Ectodermal cell (in vitro differentiated cells): ENCODE results near the gene PXMP4.

ENCODE experiments used
- H3K27ac ChIP-seq: 2 replicates; pipeline ENCODE4 v1.7.0; 2013; ENCODE audit warnings: mild to moderate bottlenecking, low read depth, low read length; ENCODE audit not compliant: insufficient read depth, poor library complexity, severe bottlenecking
- H3K27me3 ChIP-seq: 2 replicates; pipeline ENCODE4 v1.7.0; 2013; ENCODE audit warnings: mild to moderate bottlenecking, low read length; ENCODE audit not compliant: insufficient read depth, control insufficient read depth, poor library complexity, severe bottlenecking
- H3K36me3 ChIP-seq: one replicate; pipeline ENCODE4 v1.7.0; 2013; ENCODE audit warnings: low read length; ENCODE audit not compliant: control insufficient read depth, insufficient read depth
- H3K4me1 ChIP-seq: one replicate; pipeline ENCODE4 v1.7.0; 2013; ENCODE audit warnings: low read length; ENCODE audit not compliant: control insufficient read depth, insufficient read depth
- H3K4me3 ChIP-seq: 2 replicates; pipeline ENCODE4 v1.7.0; 2013; ENCODE audit warnings: low read depth, low read length, control low read depth; ENCODE audit not compliant: insufficient read depth
- H3K9me3 ChIP-seq: 2 replicates; pipeline ENCODE4 v1.7.0; 2013; ENCODE audit warnings: mild to moderate bottlenecking, low read length, moderate library complexity; ENCODE audit not compliant: control insufficient read depth
- WGBS, 2 experiments: methylation state at CpG; one replicate each; pipeline ENCODE4 v1.1.7; 2013; ENCODE audit warnings: missing lambda C conversion rate in 2 of 2; 5-methylcytosine and 5-hydroxymethylcytosine counted together

PXMP4 gene

DNA sequence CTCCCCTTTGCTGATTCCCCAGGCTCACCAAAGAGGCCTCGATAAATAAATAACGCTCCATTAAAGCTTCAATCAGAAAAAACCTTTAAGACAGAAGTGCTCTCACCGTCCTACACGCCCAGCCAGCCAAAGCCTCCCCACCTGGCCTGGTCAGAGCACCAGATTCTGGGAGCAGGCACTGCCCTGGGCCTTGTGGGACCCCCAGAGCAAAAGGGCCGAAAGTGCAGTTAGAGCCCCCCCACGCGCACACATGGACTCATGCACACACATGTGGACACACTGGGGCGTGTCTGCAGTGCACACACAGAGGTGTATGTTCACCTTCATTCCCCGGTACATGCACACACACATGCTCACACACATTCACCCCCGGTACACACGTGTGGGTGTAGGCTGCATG is 44.0 kb downstream of the PXMP4 start:
- Histone ChIP-seq H3K27ac (no peak overlapping the region), H3K4me1 (peaks cover 26% of the 10 kb centered on the region), H3K9me3 (no peaks in the 10 kb centered on the region), H3K27me3 (no peaks in the 10 kb centered on the region), H3K36me3 (peaks cover 16% of the 10 kb centered on the region), H3K4me3 (no peak overlapping the region)
- 95% methylated on average over 11 of the region's 11 CpGs for WGBS, 2 experiments

DNA sequence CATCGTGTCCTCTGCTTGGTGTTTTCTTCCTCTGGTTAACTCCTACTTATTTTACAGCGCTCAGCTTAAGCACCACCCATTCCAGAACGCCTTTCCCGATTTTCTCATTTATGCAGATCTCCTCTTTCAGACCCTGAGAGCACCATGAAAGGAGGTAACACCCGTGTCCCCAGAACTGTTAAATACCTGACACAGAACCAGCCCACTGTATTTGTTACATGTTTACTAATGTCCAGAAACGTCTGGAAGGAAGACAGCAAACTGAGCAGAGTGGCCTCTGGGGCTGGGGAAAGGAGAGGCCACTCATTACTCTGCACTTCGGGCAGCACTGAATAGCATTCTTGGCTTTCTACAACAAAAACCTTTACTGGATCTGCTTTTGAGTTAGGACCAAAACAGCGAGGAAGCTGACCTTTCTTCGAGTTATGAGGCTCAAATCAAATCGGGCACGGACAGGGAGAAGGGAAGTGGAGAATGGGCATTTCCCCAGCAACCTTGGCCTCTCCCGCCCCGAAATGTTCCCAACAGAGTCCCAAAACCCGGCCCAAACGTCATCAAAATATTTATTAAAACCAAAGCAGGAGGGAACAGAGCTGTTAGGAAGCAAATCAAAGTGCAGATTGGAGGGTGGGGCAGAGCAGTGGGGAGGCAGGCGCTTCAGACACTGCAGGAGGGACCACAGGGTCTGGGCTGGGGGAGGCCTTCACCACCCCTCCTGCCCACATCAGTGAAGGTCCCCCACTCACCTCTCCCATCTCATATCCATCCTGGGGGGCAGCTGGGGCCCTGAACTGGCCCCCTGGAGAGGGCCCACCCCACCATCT is 44.8 kb downstream of the PXMP4 start:
- Histone ChIP-seq H3K36me3 (peaks cover 13% of the 10 kb centered on the region), H3K27ac (no peak overlapping the region), H3K4me3 (no peak overlapping the region), H3K27me3 (no peaks in the 10 kb centered on the region), H3K4me1 (peaks cover 26% of the 10 kb centered on the region), H3K9me3 (no peaks in the 10 kb centered on the region)
- WGBS, 2 experiments, result 54 to 55% methylated on average over 16 of the region's 16 CpGs

DNA sequence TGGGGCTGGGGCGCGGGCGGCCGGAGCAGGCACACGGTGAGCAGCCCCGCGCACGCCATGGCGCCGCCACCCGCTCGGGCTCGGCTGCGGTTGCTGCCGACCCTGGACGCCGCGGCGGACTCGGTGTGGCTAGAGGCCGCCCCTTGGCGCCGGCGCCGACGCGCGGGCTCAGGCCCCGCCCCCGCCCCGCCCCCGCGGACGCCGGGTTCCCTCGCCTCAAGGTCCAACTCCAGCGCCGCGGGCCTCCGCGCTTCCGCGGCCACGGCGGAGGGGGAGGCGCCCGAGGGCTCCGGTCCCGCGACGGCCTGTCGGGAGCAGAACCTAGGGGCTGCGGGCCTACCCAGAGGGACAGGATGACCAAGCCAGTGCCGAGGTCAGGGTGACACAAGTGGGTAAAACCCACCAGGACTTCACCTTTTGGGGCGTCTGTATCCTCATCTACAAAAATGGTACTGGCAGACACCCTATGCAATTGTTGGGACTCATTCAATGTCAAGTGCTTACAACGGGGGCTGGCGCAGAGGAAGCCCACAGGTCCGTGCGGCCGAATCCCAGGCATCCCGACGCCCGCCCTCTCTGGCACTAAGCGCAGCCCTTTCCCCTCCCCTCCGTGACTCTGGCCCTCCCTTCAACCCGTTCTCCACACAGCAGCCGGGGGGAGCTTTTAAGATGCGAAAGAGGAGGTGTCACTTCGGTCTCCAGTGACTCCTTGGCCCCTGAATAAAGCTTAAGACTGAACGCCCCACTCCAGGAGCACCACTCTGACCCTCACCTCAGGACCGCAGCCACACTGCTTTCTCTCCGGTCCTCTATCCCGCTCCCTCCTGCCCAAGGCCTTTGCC is 45.6 kb downstream of the PXMP4 start, which contains the start of gene NECAB3:
NECAB3 (minus strand) TSS at position 135 of the 842 bp plus-strand sequence; CDS start at position 59, 76 bp downstream.
- WGBS, 2 experiments, result 2% methylated on average over 73 of the region's 73 CpGs
- peak within 1 kb of the TSS; percentile 63 for H3K4me3 ChIP-seq
- H3K36me3 ChIP-seq, result peaks cover 12% of the 10 kb centered on the region
- H3K4me1 ChIP-seq, result peaks cover 26% of the 10 kb centered on the region
- H3K27ac ChIP-seq, result no peak within 1 kb of the TSS
- H3K9me3 ChIP-seq, result no peaks in the 10 kb centered on the region
- no peaks in the 10 kb centered on the region for H3K27me3 ChIP-seq

DNA sequence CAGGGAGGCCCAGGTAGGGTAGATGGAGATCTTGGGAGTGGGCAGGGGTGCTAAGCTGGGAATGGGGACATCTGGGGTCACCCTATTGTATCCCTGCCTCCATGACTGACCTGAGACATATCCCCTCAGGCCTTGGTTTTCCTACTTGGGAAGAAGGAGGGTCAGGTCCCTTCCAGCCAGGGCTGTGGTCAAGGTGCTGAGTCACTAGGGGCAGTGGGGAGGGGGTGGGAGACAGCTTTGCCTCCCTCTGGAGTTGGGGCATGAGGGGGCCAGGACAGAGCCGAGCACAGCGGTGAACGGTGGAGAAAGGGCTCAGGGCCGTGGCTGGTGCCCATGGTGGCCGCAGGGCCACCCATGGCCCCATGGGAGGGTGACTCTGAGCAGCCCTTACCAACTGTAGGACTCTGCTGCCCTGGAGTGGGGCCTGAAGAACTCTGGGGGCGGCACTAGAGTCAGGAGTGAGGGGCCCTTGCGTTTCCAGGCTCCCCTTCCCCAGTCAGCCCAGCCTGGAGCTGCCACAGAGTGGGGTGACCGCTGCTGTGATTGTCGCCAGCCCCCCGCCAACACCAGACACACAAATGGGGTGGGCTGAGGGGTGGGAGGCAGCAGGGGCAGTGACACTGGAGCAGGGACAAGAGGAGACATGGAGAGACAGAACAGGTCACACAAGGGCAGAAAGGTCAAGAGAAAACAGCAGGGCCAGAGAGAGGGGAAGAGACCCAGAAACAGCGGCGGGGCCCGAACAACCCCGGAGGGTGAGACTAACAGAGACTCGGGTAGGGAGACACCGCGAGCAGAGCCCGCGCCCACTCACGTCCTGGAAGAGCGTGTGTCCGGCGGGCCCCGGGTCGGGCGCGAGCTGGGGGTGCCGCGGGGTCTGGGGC is 46.5 kb downstream of the PXMP4 start:
- peak overlapping the region; percentile 63 for H3K4me3 ChIP-seq
- no peaks in the 10 kb centered on the region for H3K9me3 ChIP-seq
- H3K4me1 ChIP-seq, result peaks cover 26% of the 10 kb centered on the region
- H3K27ac ChIP-seq, result no peak overlapping the region
- peaks cover 7% of the 10 kb centered on the region for H3K36me3 ChIP-seq
- 7% methylated on average over 29 of the region's 29 CpGs for WGBS, 2 experiments
- H3K27me3 ChIP-seq, result no peaks in the 10 kb centered on the region

DNA sequence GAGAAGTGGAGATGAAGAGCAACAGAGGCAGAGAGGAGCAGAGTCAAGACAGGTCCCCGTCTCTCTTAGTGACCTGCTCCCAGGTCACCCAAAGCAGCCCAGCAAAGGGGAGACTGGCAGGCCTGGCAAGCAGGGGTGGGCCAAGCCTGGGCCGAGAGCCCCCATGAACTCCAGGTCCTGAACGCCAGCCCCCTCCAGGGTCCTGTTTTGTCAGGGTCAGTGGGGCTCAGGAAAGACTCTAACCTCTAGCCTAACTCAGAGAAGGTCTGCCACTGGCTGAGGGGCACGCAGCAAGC is 47.0 kb downstream of the PXMP4 start:
- no peaks in the 10 kb centered on the region for H3K9me3 ChIP-seq
- 66 to 70% methylated on average over 4 of the region's 4 CpGs for WGBS, 2 experiments
- H3K4me3 ChIP-seq, result peak overlapping the region; percentile 63
- no peak overlapping the region for H3K27ac ChIP-seq
- H3K27me3 ChIP-seq, result peaks cover 2% of the 10 kb centered on the region
- peaks cover 26% of the 10 kb centered on the region for H3K4me1 ChIP-seq
- H3K36me3 ChIP-seq, result peaks cover 2% of the 10 kb centered on the region

DNA sequence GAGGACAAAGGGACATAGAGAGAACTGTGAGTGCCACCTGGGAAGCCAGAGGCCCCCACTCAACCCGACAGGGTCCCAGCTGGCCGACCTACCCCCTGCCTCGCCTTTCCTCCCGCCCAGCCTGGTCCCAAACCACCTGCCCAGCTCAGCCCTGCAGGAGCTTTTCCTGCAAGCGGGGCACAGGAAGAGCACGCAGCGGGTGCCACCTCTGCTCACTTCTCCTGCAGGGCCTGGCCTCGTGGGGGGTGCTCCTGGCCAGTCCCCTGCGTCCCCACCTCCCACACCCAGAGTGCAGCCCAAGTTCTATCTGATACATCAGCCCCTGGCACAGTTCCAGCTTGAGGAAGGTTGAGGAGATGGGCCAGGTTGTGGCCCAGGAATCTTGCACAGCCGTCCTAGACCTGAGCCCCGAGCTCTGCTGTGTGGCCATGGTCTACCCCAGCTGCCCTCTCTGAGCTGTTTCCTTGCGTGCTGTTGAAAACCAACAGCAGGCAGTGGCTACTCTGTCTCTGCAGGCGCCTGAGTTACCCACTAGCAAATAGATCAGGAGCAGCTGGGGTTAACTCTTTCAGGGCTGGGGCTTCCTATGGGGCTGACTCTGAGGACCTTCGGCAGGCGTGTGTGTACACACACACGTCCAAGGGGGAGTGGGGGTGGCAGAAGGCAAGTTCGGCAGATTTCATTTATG is 47.5 kb downstream of the PXMP4 start:
- H3K27ac ChIP-seq, result no peak overlapping the region
- WGBS, 2 experiments, result 59 to 61% methylated on average over 17 of the region's 17 CpGs
- H3K4me3 ChIP-seq, result no peak overlapping the region
- H3K27me3 ChIP-seq, result peaks cover 6% of the 10 kb centered on the region
- H3K9me3 ChIP-seq, result no peaks in the 10 kb centered on the region
- H3K4me1 ChIP-seq, result peaks cover 26% of the 10 kb centered on the region
- no peaks in the 10 kb centered on the region for H3K36me3 ChIP-seq

DNA sequence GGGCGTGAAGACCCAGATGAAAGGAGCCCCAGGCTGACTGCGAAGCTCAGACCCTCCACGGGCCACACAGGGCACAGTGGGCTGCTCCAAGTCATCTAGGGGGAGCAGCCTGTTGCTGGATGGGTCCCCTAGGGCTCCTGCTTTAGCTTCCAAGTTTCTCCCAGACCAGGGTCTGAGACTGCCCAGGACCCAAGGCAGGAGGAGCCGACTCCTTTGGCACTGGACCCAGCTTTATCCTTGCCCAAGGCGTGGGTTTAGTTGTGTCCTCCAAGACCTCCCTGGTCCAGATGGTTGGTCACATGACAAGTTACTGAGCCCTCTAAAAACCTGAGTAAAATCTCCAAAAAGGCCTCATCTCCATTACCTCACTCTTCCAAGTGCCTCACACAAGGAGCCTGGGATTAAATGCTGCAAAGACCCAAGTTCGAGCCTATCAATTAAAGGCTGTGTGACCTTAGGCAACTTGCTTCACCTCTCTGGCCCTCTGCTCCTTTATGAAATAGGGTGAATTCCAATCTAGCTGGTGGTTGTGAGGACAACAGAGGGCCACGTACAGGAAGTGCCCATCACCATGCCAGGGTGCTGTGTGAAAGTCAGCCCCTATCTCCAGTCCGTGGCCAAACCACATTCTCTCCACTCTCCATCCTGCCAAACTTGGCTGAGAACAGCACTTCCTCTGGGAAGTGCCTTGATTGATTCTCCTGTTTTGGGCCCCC is 48.4 kb downstream of the PXMP4 start:
- 93 to 94% methylated on average over 8 of the region's 8 CpGs for WGBS, 2 experiments
- H3K4me3 ChIP-seq, result no peak overlapping the region
- peaks cover 14% of the 10 kb centered on the region for H3K27me3 ChIP-seq
- H3K4me1 ChIP-seq, result peaks cover 26% of the 10 kb centered on the region
- H3K36me3 ChIP-seq, result no peaks in the 10 kb centered on the region
- H3K27ac ChIP-seq, result no peak overlapping the region
- no peaks in the 10 kb centered on the region for H3K9me3 ChIP-seq

DNA sequence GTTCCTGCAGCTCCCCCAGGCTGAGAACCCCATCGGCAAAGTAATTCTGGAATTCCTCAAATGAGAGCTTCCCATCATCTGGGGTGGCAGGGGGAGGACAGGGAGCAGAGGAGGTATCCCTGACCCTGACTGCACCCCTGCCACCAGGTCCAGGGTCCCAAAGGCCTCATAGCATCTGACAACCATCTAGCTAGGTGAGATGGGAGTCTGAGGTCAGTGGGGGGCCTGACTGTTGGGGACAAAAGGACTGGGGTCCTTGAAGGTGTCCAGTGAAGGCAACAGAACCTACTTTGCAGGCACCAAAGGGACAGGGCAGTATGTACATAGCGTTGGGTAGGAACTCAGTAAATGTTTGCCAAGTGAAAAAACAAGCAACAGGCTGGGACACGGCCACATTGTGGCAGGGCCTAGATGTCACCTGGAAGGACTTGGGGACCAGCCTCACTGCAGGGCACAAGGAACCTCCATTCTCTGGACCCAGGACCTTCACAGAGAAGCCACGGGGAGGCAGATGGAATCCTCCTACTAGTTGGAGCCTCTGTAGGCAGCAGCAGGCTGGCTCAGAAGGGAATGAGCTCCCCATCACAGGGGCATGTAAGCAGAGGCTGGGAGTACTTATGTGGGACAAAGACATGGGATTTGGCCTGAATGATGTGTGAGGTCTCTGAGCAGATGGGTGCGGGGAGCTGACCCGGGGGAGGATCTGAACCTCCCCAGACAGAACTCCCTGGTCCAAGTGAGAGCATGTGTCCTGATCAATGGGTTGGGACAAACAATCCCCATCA is 49.2 kb downstream of the PXMP4 start:
- Histone ChIP-seq H3K4me3 (no peak overlapping the region), H3K36me3 (no peaks in the 10 kb centered on the region), H3K4me1 (peaks cover 28% of the 10 kb centered on the region), H3K27me3 (peaks cover 14% of the 10 kb centered on the region), H3K27ac (no peak overlapping the region), H3K9me3 (no peaks in the 10 kb centered on the region)
- WGBS, 2 experiments, result 95 to 96% methylated on average over 6 of the region's 6 CpGs
